ENCODE data around the gene ABHD18.

DNA sequence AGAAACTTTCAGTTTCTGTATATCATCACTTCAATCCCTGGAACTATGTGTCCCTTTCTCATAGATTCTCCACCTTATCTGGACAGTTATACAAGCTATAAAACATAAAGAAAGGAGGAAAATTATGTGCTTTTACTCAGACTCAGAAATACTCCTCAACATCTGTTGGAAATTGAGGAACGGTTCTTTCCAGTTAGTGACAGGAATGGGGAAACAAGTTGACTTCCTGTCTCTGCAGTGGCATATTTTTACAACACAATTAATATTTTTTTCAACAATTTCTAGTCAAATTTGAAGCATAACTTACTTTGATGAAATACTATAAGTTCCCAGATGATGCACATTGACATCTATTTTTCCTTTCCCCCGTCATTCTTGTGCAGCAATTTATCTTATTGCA, 27.9 kb downstream of the ABHD18 start:
- TF ChIP-seq EP300 (IDR thresholded peaks at IDR 0.05; ENCODE audit: low read depth) (no peak), POLR2AphosphoS5 (IDR thresholded peaks at IDR 0.05) (no peak)
- TF ChIP-seq, protein P1, sequence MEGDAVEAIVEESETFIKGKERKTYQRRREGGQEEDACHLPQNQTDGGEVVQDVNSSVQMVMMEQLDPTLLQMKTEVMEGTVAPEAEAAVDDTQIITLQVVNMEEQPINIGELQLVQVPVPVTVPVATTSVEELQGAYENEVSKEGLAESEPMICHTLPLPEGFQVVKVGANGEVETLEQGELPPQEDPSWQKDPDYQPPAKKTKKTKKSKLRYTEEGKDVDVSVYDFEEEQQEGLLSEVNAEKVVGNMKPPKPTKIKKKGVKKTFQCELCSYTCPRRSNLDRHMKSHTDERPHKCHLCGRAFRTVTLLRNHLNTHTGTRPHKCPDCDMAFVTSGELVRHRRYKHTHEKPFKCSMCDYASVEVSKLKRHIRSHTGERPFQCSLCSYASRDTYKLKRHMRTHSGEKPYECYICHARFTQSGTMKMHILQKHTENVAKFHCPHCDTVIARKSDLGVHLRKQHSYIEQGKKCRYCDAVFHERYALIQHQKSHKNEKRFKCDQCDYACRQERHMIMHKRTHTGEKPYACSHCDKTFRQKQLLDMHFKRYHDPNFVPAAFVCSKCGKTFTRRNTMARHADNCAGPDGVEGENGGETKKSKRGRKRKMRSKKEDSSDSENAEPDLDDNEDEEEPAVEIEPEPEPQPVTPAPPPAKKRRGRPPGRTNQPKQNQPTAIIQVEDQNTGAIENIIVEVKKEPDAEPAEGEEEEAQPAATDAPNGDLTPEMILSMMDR (IDR thresholded peaks at IDR 0.05) = no peak
